Upper lobe of left lung (tissue), 6 donors: ENCODE results near the gene CIRBP. TPM values are rescaled to one million over a fixed set of nuclear protein-coding genes. Genes with fewer than 3 reads are reported as not detected.

Source experiments
- ATAC-seq, 2 donors: fragments of 200-7000 bp; cut with Tn5 transposase; one replicate each; pipeline ENCODE4 v1.9.1; 2022; ENCODE audit warnings: mild to moderate bottlenecking in 2 of 2, moderate library complexity in 2 of 2; ENCODE audit not compliant: low FRiP score in 2 of 2
- DNase-seq, 2 donors: peaks; one replicate each; pipeline ENCODE4 v3.0.0-alpha.2; 2019 to 2020
- H3K27ac ChIP-seq, 4 donors: fragments of 200-600 bp; sonication (generic); one replicate each; pipeline ENCODE4 v1.5.1; 2016 to 2019
- H3K27me3 ChIP-seq, 4 donors: fragments of 200-600 bp; sonication (generic); one replicate each; pipeline ENCODE4 v1.5.1; 2017 to 2019
- H3K36me3 ChIP-seq, 4 donors: fragments of 200-600 bp; sonication (generic); one replicate each; pipeline ENCODE4 v1.5.1; 2016 to 2019
- H3K4me1 ChIP-seq, 4 donors: fragments of 200-600 bp; sonication (generic); one replicate each; pipeline ENCODE4 v1.5.1; 2018 to 2019
- H3K4me3 ChIP-seq, 4 donors: fragments of 200-600 bp; sonication (generic); one replicate each; pipeline ENCODE4 v1.5.1; 2017 to 2019; ENCODE audit warnings: mild to moderate bottlenecking in 2 of 4, moderate library complexity in 1 of 4
- H3K9me3 ChIP-seq, 4 donors: fragments of 200-600 bp; sonication (generic); one replicate each; pipeline ENCODE4 v1.5.1; 2018 to 2019
- EP300 ChIP-seq, 4 donors: sonication (generic); formaldehyde crosslinking; IDR thresholded peaks; one replicate each; pipeline ENCODE4 v1.5.1; 2017; ENCODE audit warnings: antibody characterized with exemption in 4 of 4, control low read depth in 2 of 4
- POLR2A ChIP-seq, 4 donors: fragments of 450-650 bp; IDR thresholded peaks; one replicate each; pipeline ENCODE4 v1.5.1; 2016 to 2017; ENCODE audit warnings: antibody characterized with exemption in 4 of 4, mild to moderate bottlenecking in 2 of 4
- POLR2AphosphoS5 ChIP-seq, 2 donors: sonication (generic); formaldehyde crosslinking; IDR thresholded peaks; one replicate each; pipeline ENCODE4 v1.5.1; 2017; ENCODE audit warnings: antibody characterized with exemption in 2 of 2
- WGBS, 2 donors: methylation state at CpG; one replicate each; pipeline ENCODE4 v1.1.5; 2017 to 2018; 5-methylcytosine and 5-hydroxymethylcytosine counted together
- total RNA-seq, 6 donors: library from RNA; depleted of rRNA in 4 of 6; stranded (reverse); fragments of >200 nt in 4 of 6; gene quantifications; one replicate each; pipeline versions ENCODE4 v1.1.0 to v1.2.1, GENCODE V29; 2016 to 2021
- TF ChIP-seq, protein P1 (sequence below), 6 experiments: fragments of 450-650 bp in 4 of 6; fragments of 200-600 bp in 2 of 6; sonication (generic) in 2 of 6; IDR thresholded peaks; one replicate each; pipeline ENCODE4 v1.5.1; 2016 to 2019; ENCODE audit warnings: antibody characterized with exemption in 6 of 6
- donor health status: DM: no; HTN: no; CAD: no; lungs with moderate emphysema.
- donor health status: DM: no; HTN: yes; CAD: no; lungs with severe emphysema.

The CIRBP gene
- total RNA-seq, 6 donors from 2014 or later: 326 to 1,348 (median 441) TPM

DNA sequence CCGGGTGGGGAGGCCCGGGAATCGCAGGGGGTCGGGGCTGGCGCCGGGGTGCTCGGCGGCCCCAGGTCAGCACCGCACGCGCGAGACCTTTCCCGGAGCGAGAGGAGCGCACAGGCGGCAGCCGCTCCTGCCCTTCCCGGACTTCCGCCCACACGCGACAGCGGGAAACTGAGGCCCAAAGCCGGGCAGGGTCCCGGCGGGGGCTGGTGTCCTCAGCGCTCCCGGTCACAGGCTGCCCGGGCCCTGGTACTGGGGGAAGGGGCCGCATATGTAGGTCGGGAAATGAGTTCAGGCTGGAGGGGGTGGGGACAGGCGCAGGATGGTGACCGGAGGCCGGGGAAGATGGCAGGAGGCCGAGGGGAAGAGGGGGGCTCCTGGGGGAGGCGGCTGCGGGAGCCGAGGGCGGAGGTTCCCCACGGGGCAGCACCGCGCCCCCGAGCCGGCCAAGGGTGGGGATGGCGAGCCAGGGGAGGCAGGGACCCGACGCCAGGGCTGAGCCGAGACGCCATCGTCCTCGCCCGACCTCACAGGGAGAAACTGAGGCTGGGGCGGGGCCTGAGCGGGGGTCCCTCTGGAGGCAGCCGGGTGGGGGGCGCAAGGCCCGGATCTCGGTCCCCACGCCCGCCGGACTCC is 32.0 kb upstream of the CIRBP start:
- peaks cover 47 to 67% (median 52%) of the 10 kb centered on the region in 4 donors for H3K4me1 ChIP-seq

GRCh38 chr19:1237754-1238368 is 31.3 kb upstream of the CIRBP start, which contains the start of gene CBARP:
CBARP (minus strand) TSS chr19:1238005; CDS start chr19:1236100, 1,905 bp downstream.
- Histone ChIP-seq H3K9me3 (no peaks in the 10 kb centered on the region), H3K27ac (peak within 1 kb of the TSS in 2 of 4 donors; percentile 4 to 72), H3K36me3 (no peaks in the 10 kb centered on the region), H3K4me1 (peaks cover 47 to 67% (median 52%) of the 10 kb centered on the region in 4 donors), H3K4me3 (peak within 1 kb of the TSS; percentile 25 to 53 (median 52)), H3K27me3 (peaks cover 0 to 9% (median 3%) of the 10 kb centered on the region in 4 donors)
- ATAC-seq (peak in 1 of 2 donors; percentile 0), DNase-seq (peak in 1 of 2 donors; percentile 90)
- TF ChIP-seq EP300 (IDR thresholded peaks at IDR 0.05) (no peak), POLR2A (IDR thresholded peaks at IDR 0.05) (no peak)
- TF ChIP-seq, protein P1, sequence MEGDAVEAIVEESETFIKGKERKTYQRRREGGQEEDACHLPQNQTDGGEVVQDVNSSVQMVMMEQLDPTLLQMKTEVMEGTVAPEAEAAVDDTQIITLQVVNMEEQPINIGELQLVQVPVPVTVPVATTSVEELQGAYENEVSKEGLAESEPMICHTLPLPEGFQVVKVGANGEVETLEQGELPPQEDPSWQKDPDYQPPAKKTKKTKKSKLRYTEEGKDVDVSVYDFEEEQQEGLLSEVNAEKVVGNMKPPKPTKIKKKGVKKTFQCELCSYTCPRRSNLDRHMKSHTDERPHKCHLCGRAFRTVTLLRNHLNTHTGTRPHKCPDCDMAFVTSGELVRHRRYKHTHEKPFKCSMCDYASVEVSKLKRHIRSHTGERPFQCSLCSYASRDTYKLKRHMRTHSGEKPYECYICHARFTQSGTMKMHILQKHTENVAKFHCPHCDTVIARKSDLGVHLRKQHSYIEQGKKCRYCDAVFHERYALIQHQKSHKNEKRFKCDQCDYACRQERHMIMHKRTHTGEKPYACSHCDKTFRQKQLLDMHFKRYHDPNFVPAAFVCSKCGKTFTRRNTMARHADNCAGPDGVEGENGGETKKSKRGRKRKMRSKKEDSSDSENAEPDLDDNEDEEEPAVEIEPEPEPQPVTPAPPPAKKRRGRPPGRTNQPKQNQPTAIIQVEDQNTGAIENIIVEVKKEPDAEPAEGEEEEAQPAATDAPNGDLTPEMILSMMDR (IDR thresholded peaks at IDR 0.05): peak in 1 of 6 experiments; percentile 7
- 1% methylated on average over 36 of the region's 87 CpGs; no CpG with 5 or more reads in 1 of the 2 donors for WGBS, 2 donors

More for the DNA sequence above, 32.0 kb upstream of the CIRBP start:
- peak overlapping the region; percentile 25 to 53 (median 52) for H3K4me3 ChIP-seq
- H3K9me3 ChIP-seq: no peaks in the 10 kb centered on the region
- H3K27ac ChIP-seq: peak overlapping the region in 1 of 4 donors; percentile 72
- no peaks in the 10 kb centered on the region for H3K36me3 ChIP-seq
- DNase-seq: peak in 1 of 2 donors; percentile 87
- TF ChIP-seq EP300 (IDR thresholded peaks at IDR 0.05) (no peak), POLR2AphosphoS5 (IDR thresholded peaks at IDR 0.05) (no peak), POLR2A (IDR thresholded peaks at IDR 0.05) (no peak)
- TF ChIP-seq, protein P1 (IDR thresholded peaks at IDR 0.05): no peak
- WGBS, 2 donors: 2% methylated on average over 20 of the region's 60 CpGs; no CpG with 5 or more reads in 1 of the 2 donors
- ATAC-seq: no peak
- H3K27me3 ChIP-seq: peaks cover 0 to 9% (median 3%) of the 10 kb centered on the region in 4 donors

DNA sequence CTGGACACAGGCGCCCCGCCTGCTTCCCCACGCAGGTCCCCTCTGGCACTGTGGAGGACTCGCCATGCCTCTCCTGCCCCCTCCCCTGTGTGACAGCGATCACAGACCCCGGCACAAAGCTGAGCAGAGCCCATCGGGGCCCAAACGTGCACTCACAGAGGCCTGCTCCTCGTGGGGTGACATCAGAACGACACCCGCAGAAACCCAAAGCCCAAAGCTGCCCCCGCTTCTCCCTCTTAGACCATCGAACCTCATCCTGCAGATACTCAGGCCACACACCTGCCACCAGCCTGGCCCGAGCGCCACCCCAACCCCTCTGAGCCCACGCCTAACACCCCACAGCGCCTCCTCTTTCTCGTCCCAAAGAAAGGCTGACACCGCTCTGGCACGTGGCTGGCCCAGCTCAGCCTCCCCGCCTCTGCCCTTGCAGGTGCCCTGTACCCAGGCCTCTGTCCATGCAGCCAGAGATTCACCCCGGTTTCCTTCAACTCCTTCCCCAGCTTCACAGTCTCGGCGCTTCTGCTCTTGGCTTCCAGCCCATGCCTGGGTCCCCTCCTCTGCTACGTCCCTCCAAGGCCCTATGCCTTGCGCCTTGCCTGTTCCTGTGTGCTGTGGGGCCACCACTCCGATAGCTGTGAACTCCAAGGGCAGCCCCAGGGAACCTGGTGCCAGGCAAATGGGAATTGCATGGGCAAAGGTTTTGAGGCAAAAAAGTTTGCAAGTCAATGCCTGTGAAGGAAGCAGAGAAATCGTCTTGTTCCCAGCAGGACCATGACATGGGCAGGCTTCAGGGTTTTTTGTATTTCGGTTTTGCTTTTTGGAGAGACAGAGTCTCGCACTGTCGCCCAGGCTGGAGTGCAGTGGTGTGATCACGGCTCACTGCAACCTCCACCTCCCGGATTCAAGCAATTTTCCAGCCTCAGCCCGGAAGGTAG is 30.5 kb upstream of the CIRBP start:
- no peak for ATAC-seq
- peaks cover 0 to 9% (median 3%) of the 10 kb centered on the region in 4 donors for H3K27me3 ChIP-seq
- H3K4me1 ChIP-seq: peaks cover 47 to 67% (median 52%) of the 10 kb centered on the region in 4 donors
- H3K27ac ChIP-seq: peak overlapping the region in 2 of 4 donors; percentile 4 to 24
- H3K4me3 ChIP-seq: peak overlapping the region in 3 of 4 donors; percentile 51 to 53 (median 53)
- peak in 1 of 2 donors; percentile 82 for DNase-seq
- TF ChIP-seq POLR2A (IDR thresholded peaks at IDR 0.05) (no peak), EP300 (IDR thresholded peaks at IDR 0.05) (no peak), POLR2AphosphoS5 (IDR thresholded peaks at IDR 0.05) (no peak)
- TF ChIP-seq, protein P1 (IDR thresholded peaks at IDR 0.05): no peak
- 61 to 65% methylated on average over 32 to 34 of the region's 34 CpGs for WGBS, 2 donors
- no peaks in the 10 kb centered on the region for H3K9me3 ChIP-seq
- H3K36me3 ChIP-seq: no peaks in the 10 kb centered on the region

GRCh38 chr19:1239420-1239795 is 29.7 kb upstream of the CIRBP start:
- Histone ChIP-seq H3K27me3 (peaks cover 0 to 9% (median 3%) of the 10 kb centered on the region in 4 donors), H3K9me3 (no peaks in the 10 kb centered on the region), H3K27ac (peak overlapping the region in 3 of 4 donors; percentile 24 to 100 (median 80)), H3K36me3 (peaks cover 0 to 5% (median 1%) of the 10 kb centered on the region in 4 donors), H3K4me3 (no peak overlapping the region), H3K4me1 (peaks cover 52 to 74% (median 58%) of the 10 kb centered on the region in 4 donors)
- no peak for TF ChIP-seq POLR2A (IDR thresholded peaks at IDR 0.05)
- no peak for TF ChIP-seq POLR2AphosphoS5 (IDR thresholded peaks at IDR 0.05)
- no peak for TF ChIP-seq EP300 (IDR thresholded peaks at IDR 0.05)
- TF ChIP-seq, protein P1 (IDR thresholded peaks at IDR 0.05): no peak
- WGBS, 2 donors: 78 to 79% methylated on average over 10 to 11 of the region's 11 CpGs
- no peak for DNase-seq
- ATAC-seq: no peak
